ENCODE data around the gene ZNF469. TPM values are rescaled to one million over a fixed set of nuclear protein-coding genes. Genes with fewer than 3 reads are reported as not detected.

ZNF469 gene
- total and polyA plus RNA-seq, 3 donors from 2014 or later, result 0.98 to 2.8 (median 2.2) TPM

- no peak for TF ChIP-seq POLR2A (IDR thresholded peaks at IDR 0.05)
- intact Hi-C loops (cut with DNase I; ENCODE audit: low total_unique reads), result no loop called here
- Histone ChIP-seq H3K36me3 (ENCODE audit: low read depth, missing control alignments) (no peaks in the 10 kb centered on the region), H3K4me3 (no peak overlapping the region), H3K27ac (no peak overlapping the region), H3K4me1 (peaks cover 4% of the 10 kb centered on the region), H3K9me3 (no peaks in the 10 kb centered on the region), H3K27me3 (no peaks in the 10 kb centered on the region)
- no peak for DNase-seq
- 88 to 93% methylated on average over 11 to 25 of the region's 25 CpGs for WGBS, 2 donors
These were observed 3.7 kb upstream of the ZNF469 start for GRCh38 chr16:88378836-88379693.

GRCh38 chr16:88379694-88380040 is 3.1 kb upstream of the ZNF469 start:
- no peaks in the 10 kb centered on the region for H3K27me3 ChIP-seq
- H3K4me1 ChIP-seq, result peaks cover 7% of the 10 kb centered on the region
- H3K36me3 ChIP-seq (ENCODE audit: low read depth, missing control alignments), result no peaks in the 10 kb centered on the region
- 86 to 100% methylated on average over 2 to 8 of the region's 8 CpGs for WGBS, 2 donors
- TF ChIP-seq CTCF (IDR thresholded peaks at IDR 0.05) (no peak), POLR2A (IDR thresholded peaks at IDR 0.05) (no peak)
- no peak for DNase-seq
- intact Hi-C loops (cut with DNase I; ENCODE audit: low total_unique reads), result no loop called here
- H3K4me3 ChIP-seq, result no peak overlapping the region
- H3K9me3 ChIP-seq, result no peaks in the 10 kb centered on the region
- no peak overlapping the region for H3K27ac ChIP-seq

- 77 to 91% methylated on average over 7 of the region's 7 CpGs for WGBS, 2 donors
- DNase-seq, result no peak
- TF ChIP-seq CTCF (IDR thresholded peaks at IDR 0.05) (no peak), POLR2A (IDR thresholded peaks at IDR 0.05) (no peak)
- Histone ChIP-seq H3K9me3 (no peaks in the 10 kb centered on the region), H3K27me3 (no peaks in the 10 kb centered on the region), H3K27ac (no peak overlapping the region), H3K36me3 (ENCODE audit: low read depth, missing control alignments) (no peaks in the 10 kb centered on the region), H3K4me3 (no peak overlapping the region), H3K4me1 (peaks cover 7% of the 10 kb centered on the region)
- intact Hi-C loops (cut with DNase I; ENCODE audit: low total_unique reads), result no loop called here
These were observed 2.7 kb upstream of the ZNF469 start for GRCh38 chr16:88380099-88380498.

DNA sequence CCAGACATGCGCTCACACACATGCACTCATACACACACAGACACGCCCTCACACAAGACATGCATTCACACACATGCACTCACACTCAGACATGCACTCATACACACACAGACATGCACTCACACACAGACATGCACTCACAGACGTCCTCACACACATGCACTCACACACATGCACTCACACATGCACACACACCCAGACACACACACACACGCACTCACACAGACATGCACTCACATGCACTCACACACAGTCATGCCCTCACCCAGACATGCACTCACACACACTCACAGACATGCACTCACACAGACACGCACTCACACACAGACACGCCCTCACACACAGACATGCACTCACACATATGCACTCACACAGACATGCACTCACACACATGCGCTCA is 2.1 kb upstream of the ZNF469 start:
- intact Hi-C loops (cut with DNase I; ENCODE audit: low total_unique reads), result no loop called here
- Histone ChIP-seq H3K4me3 (no peak overlapping the region), H3K4me1 (peaks cover 7% of the 10 kb centered on the region), H3K36me3 (ENCODE audit: low read depth, missing control alignments) (no peaks in the 10 kb centered on the region), H3K9me3 (no peaks in the 10 kb centered on the region), H3K27ac (no peak overlapping the region), H3K27me3 (no peaks in the 10 kb centered on the region)
- TF ChIP-seq POLR2A (IDR thresholded peaks at IDR 0.05) (no peak), CTCF (IDR thresholded peaks at IDR 0.05) (no peak)
- DNase-seq, result no peak
- WGBS, 2 donors, result 82 to 91% methylated on average over 6 to 7 of the region's 7 CpGs

- no peak for DNase-seq
- Histone ChIP-seq H3K4me1 (peaks cover 7% of the 10 kb centered on the region), H3K9me3 (no peaks in the 10 kb centered on the region), H3K36me3 (ENCODE audit: low read depth, missing control alignments) (no peaks in the 10 kb centered on the region), H3K27ac (no peak overlapping the region), H3K27me3 (no peaks in the 10 kb centered on the region), H3K4me3 (no peak overlapping the region)
- intact Hi-C loops (cut with DNase I; ENCODE audit: low total_unique reads), result no loop called here
- TF ChIP-seq POLR2A (IDR thresholded peaks at IDR 0.05) (no peak), CTCF (IDR thresholded peaks at IDR 0.05) (no peak)
- WGBS, 2 donors, result 62 to 76% methylated on average over 21 of the region's 21 CpGs
These were observed 823 bp upstream of the ZNF469 start for GRCh38 chr16:88381820-88382451.

Data from testis (tissue), 3 donors.